ENCODE data around the gene KLHL29. TPM values are rescaled to one million over a fixed set of nuclear protein-coding genes. Genes with fewer than 3 reads are reported as not detected.

Gene KLHL29
- total RNA-seq, 1 donor from 2014 or later: 15.1 TPM

- Histone ChIP-seq H3K36me3 (no peaks in the 10 kb centered on the region), H3K4me1 (no peaks in the 10 kb centered on the region), H3K9me3 (no peaks in the 10 kb centered on the region), H3K27me3 (no peaks in the 10 kb centered on the region), H3K4me3 (no peak overlapping the region), H3K27ac (no peak overlapping the region)
- intact Hi-C loops (cut with DNase I): no loop called here
- DNase-seq (no peak), ATAC-seq (no peak)
- TF ChIP-seq CTCF (IDR thresholded peaks at IDR 0.05): no peak
Observed at GRCh38 chr2:23595021-23595420, 210.0 kb downstream of the KLHL29 start.

GRCh38 chr2:23595601-23596251, 210.7 kb downstream of the KLHL29 start:
- peak; percentile 68 for ATAC-seq
- Histone ChIP-seq H3K27me3 (no peaks in the 10 kb centered on the region), H3K9me3 (no peaks in the 10 kb centered on the region), H3K27ac (no peak overlapping the region), H3K4me1 (no peaks in the 10 kb centered on the region), H3K4me3 (no peak overlapping the region), H3K36me3 (no peaks in the 10 kb centered on the region)
- no peak for DNase-seq
- intact Hi-C loops (cut with DNase I): no loop called here
- no peak for TF ChIP-seq CTCF (IDR thresholded peaks at IDR 0.05)

- Histone ChIP-seq H3K36me3 (no peaks in the 10 kb centered on the region), H3K4me3 (no peak overlapping the region), H3K27ac (no peak overlapping the region), H3K27me3 (no peaks in the 10 kb centered on the region), H3K9me3 (no peaks in the 10 kb centered on the region), H3K4me1 (no peaks in the 10 kb centered on the region)
- ATAC-seq (no peak), DNase-seq (no peak)
- no peak for TF ChIP-seq CTCF (IDR thresholded peaks at IDR 0.05)
- intact Hi-C loops (cut with DNase I): no loop called here
Observed at GRCh38 chr2:23596316-23596885, 211.4 kb downstream of the KLHL29 start.

GRCh38 chr2:23597687-23598086, 212.7 kb downstream of the KLHL29 start:
- H3K4me3 ChIP-seq: no peak overlapping the region
- no peaks in the 10 kb centered on the region for H3K9me3 ChIP-seq
- ATAC-seq (no peak), DNase-seq (no peak)
- TF ChIP-seq CTCF (IDR thresholded peaks at IDR 0.05): no peak
- intact Hi-C loops (cut with DNase I): no loop called here
- H3K4me1 ChIP-seq: no peaks in the 10 kb centered on the region
- H3K27me3 ChIP-seq: no peaks in the 10 kb centered on the region
- H3K36me3 ChIP-seq: no peaks in the 10 kb centered on the region
- no peak overlapping the region for H3K27ac ChIP-seq

GRCh38 chr2:23599006-23599405, 214.0 kb downstream of the KLHL29 start:
- H3K4me3 ChIP-seq: no peak overlapping the region
- no peaks in the 10 kb centered on the region for H3K9me3 ChIP-seq
- intact Hi-C loops (cut with DNase I): no loop called here
- no peaks in the 10 kb centered on the region for H3K36me3 ChIP-seq
- no peak for ATAC-seq
- no peak overlapping the region for H3K27ac ChIP-seq
- TF ChIP-seq CTCF (IDR thresholded peaks at IDR 0.05): no peak
- no peak for DNase-seq
- H3K4me1 ChIP-seq: no peaks in the 10 kb centered on the region
- H3K27me3 ChIP-seq: no peaks in the 10 kb centered on the region

Measured in upper lobe of right lung (tissue), 1 donor.